ENCODE measurements around the gene TNFRSF4. TPM values are rescaled to one million over a fixed set of nuclear protein-coding genes. Genes with fewer than 3 reads are reported as not detected.

TNFRSF4 gene
- total and polyA plus RNA-seq, 2 donors (not counting 1 experiment from before 2014, with no cell fraction given), result 0.05 to 0.17 TPM

- Histone ChIP-seq H3K27ac (ENCODE audit: insufficient read depth, low read length) (peak within 1 kb of the TSS; percentile 91), H3K4me2 (ENCODE audit: extremely low read depth, insufficient read depth, low read length) (peak within 1 kb of the TSS; percentile 88), H2AFZ (ENCODE audit: low read length) (peak within 1 kb of the TSS; percentile 33), H3K27me3 (ENCODE audit: control insufficient read depth, insufficient read depth, low read length) (no peaks in the 10 kb centered on the region), H3K36me3 (ENCODE audit: control insufficient read depth, insufficient read depth, low read length) (peaks cover 23% of the 10 kb centered on the region), H3K79me2 (ENCODE audit: control insufficient read depth, insufficient read depth, low read length) (peaks cover 61% of the 10 kb centered on the region), H3K9me3 (ENCODE audit: control insufficient read depth, insufficient read depth, low read depth, low read length) (no peaks in the 10 kb centered on the region), H3K4me3 (replicated peaks in 1 of 4; ENCODE audit: control extremely low read depth in 1 of 4, insufficient read depth in 1 of 4, low read depth in 3 of 4, low read length in 4 of 4) (peak within 1 kb of the TSS; percentile 67 to 86 (median 78)), H3K9ac (ENCODE audit: insufficient read depth, low read length) (peak within 1 kb of the TSS; percentile 96), H3K4me1 (ENCODE audit: control insufficient read depth, extremely low read depth, insufficient read depth, low read length) (peaks cover 7% of the 10 kb centered on the region), H4K20me1 (ENCODE audit: control insufficient read depth, extremely low read depth, insufficient read depth, low read length) (no peaks in the 10 kb centered on the region)
- TF ChIP-seq CTCF (conservative IDR thresholded peaks at IDR 0.05 in 1 of 2, IDR thresholded peaks at IDR 0.05 in 1 of 2; ENCODE audit: low read depth in 1 of 2, low read length in 2 of 2), result no peak
- TF ChIP-seq EZH2 (IDR thresholded peaks at IDR 0.05; ENCODE audit: low read length, missing control alignments), result no peak
- peak; percentile 95 to 97 for DNase-seq (ENCODE audit: low read depth in 2 of 2)
Observed at GRCh38 chr1:1231400-1232207, 17.7 kb upstream of the TNFRSF4 start, which contains the start of gene SDF4. SDF4 (minus strand) TSS chr1:1232001; CDS start chr1:1228772, 3,229 bp downstream.

- DNase-seq (ENCODE audit: low read depth in 2 of 2), result peak; percentile 69 to 70
- Histone ChIP-seq H3K27ac (ENCODE audit: insufficient read depth, low read length) (peak overlapping the region; percentile 91), H3K27me3 (ENCODE audit: control insufficient read depth, insufficient read depth, low read length) (no peaks in the 10 kb centered on the region), H4K20me1 (ENCODE audit: control insufficient read depth, extremely low read depth, insufficient read depth, low read length) (no peaks in the 10 kb centered on the region), H3K79me2 (ENCODE audit: control insufficient read depth, insufficient read depth, low read length) (peaks cover 69% of the 10 kb centered on the region), H3K36me3 (ENCODE audit: control insufficient read depth, insufficient read depth, low read length) (peaks cover 24% of the 10 kb centered on the region), H3K9ac (ENCODE audit: insufficient read depth, low read length) (peak overlapping the region; percentile 96), H3K4me2 (ENCODE audit: extremely low read depth, insufficient read depth, low read length) (peak overlapping the region; percentile 88), H3K4me3 (replicated peaks in 1 of 4; ENCODE audit: control extremely low read depth in 1 of 4, insufficient read depth in 1 of 4, low read depth in 3 of 4, low read length in 4 of 4) (peak overlapping the region; percentile 67 to 86 (median 78)), H2AFZ (ENCODE audit: low read length) (peak overlapping the region; percentile 1), H3K4me1 (ENCODE audit: control insufficient read depth, extremely low read depth, insufficient read depth, low read length) (peaks cover 7% of the 10 kb centered on the region), H3K9me3 (ENCODE audit: control insufficient read depth, insufficient read depth, low read depth, low read length) (no peaks in the 10 kb centered on the region)
- TF ChIP-seq CTCF (conservative IDR thresholded peaks at IDR 0.05 in 1 of 2, IDR thresholded peaks at IDR 0.05 in 1 of 2; ENCODE audit: low read depth in 1 of 2, low read length in 2 of 2), result peak; percentile 28 to 39
- TF ChIP-seq EZH2 (IDR thresholded peaks at IDR 0.05; ENCODE audit: low read length, missing control alignments), result no peak
Observed at GRCh38 chr1:1230656-1231399, 16.9 kb upstream of the TNFRSF4 start.

- Histone ChIP-seq H3K79me2 (ENCODE audit: control insufficient read depth, insufficient read depth, low read length) (peaks cover 79% of the 10 kb centered on the region), H3K27ac (ENCODE audit: insufficient read depth, low read length) (no peak overlapping the region), H3K4me3 (replicated peaks in 1 of 4; ENCODE audit: control extremely low read depth in 1 of 4, insufficient read depth in 1 of 4, low read depth in 3 of 4, low read length in 4 of 4) (no peak overlapping the region), H4K20me1 (ENCODE audit: control insufficient read depth, extremely low read depth, insufficient read depth, low read length) (no peaks in the 10 kb centered on the region), H2AFZ (ENCODE audit: low read length) (no peak overlapping the region), H3K9me3 (ENCODE audit: control insufficient read depth, insufficient read depth, low read depth, low read length) (no peaks in the 10 kb centered on the region), H3K27me3 (ENCODE audit: control insufficient read depth, insufficient read depth, low read length) (no peaks in the 10 kb centered on the region), H3K4me2 (ENCODE audit: extremely low read depth, insufficient read depth, low read length) (peak overlapping the region; percentile 75), H3K4me1 (ENCODE audit: control insufficient read depth, extremely low read depth, insufficient read depth, low read length) (peaks cover 7% of the 10 kb centered on the region), H3K36me3 (ENCODE audit: control insufficient read depth, insufficient read depth, low read length) (peaks cover 32% of the 10 kb centered on the region), H3K9ac (ENCODE audit: insufficient read depth, low read length) (no peak overlapping the region)
- TF ChIP-seq EZH2 (IDR thresholded peaks at IDR 0.05; ENCODE audit: low read length, missing control alignments) (no peak), CTCF (conservative IDR thresholded peaks at IDR 0.05 in 1 of 2, IDR thresholded peaks at IDR 0.05 in 1 of 2; ENCODE audit: low read depth in 1 of 2, low read length in 2 of 2) (no peak)
- DNase-seq (ENCODE audit: low read depth in 2 of 2), result no peak
Observed at GRCh38 chr1:1229770-1230169, 15.8 kb upstream of the TNFRSF4 start.

Data from fibroblast of lung (primary cell).